H9 (cell line): Measurements from ENCODE around the gene COASY. TPM values are rescaled to one million over a fixed set of nuclear protein-coding genes. Genes with fewer than 3 reads are reported as not detected.

Source experiments
- DNase-seq: peaks from one replicate; pipeline ENCODE4 v3.0.0-alpha.2; 2017
- H2AFZ ChIP-seq: one replicate; pipeline ENCODE4 v1.6.1; 2013; ENCODE audit warnings: mild to moderate bottlenecking, low read length, control low read depth, moderate library complexity
- H2AK5ac ChIP-seq: 2 replicates; pipeline ENCODE4 v1.6.1; 2013; ENCODE audit warnings: low read length, control low read depth, mixed read lengths; ENCODE audit not compliant: insufficient read length
- H2BK120ac ChIP-seq: one replicate; pipeline ENCODE4 v1.6.1; 2013; ENCODE audit warnings: low read depth, mild to moderate bottlenecking, low read length, control low read depth, inconsistent platforms; ENCODE audit not compliant: poor library complexity, severe bottlenecking
- H2BK12ac ChIP-seq: 2 replicates; pipeline ENCODE4 v1.6.1; 2013; ENCODE audit warnings: low read length, control low read depth, mixed read lengths, low read depth; ENCODE audit not compliant: insufficient read length
- H2BK15ac ChIP-seq: 2 replicates; pipeline ENCODE4 v1.6.1; 2013; ENCODE audit warnings: low read depth, low read length, control low read depth
- H2BK20ac ChIP-seq: one replicate; pipeline ENCODE4 v1.6.1; 2013; ENCODE audit warnings: low read depth, mild to moderate bottlenecking, low read length, control low read depth, inconsistent platforms; ENCODE audit not compliant: poor library complexity, severe bottlenecking
- H2BK5ac ChIP-seq: 2 replicates; pipeline ENCODE4 v1.6.1; 2013; ENCODE audit warnings: low read length, control low read depth, mixed read lengths; ENCODE audit not compliant: insufficient read length
- H3K14ac ChIP-seq: 2 replicates; pipeline ENCODE4 v1.6.1; 2013; ENCODE audit warnings: low read length, control low read depth; ENCODE audit not compliant: insufficient read depth
- H3K18ac ChIP-seq: 2 replicates; pipeline ENCODE4 v1.6.1; 2013; ENCODE audit warnings: low read depth, mild to moderate bottlenecking, mixed read lengths, low read length, control low read depth; ENCODE audit not compliant: insufficient read length
- H3K23ac ChIP-seq: 2 replicates; pipeline ENCODE4 v1.6.1; 2013; ENCODE audit warnings: low read length, control low read depth, mixed read lengths, low read depth; ENCODE audit not compliant: insufficient read length
- H3K23me2 ChIP-seq: 2 replicates; pipeline ENCODE4 v1.6.1; 2013; ENCODE audit warnings: low read depth, mild to moderate bottlenecking, mixed read lengths, low read length, control low read depth; ENCODE audit not compliant: insufficient read length, poor library complexity, severe bottlenecking
- H3K27ac ChIP-seq: 2 replicates; pipeline ENCODE4 v1.5.1; 2013; ENCODE audit warnings: low read length, control low read depth, mixed read lengths, low read depth; ENCODE audit not compliant: insufficient read length
- H3K27me3 ChIP-seq: 2 replicates; pipeline ENCODE4 v1.6.1; 2013; ENCODE audit warnings: low read length, control low read depth, inconsistent platforms; ENCODE audit not compliant: insufficient read depth
- H3K4ac ChIP-seq: 2 replicates; pipeline ENCODE4 v1.6.1; 2013; ENCODE audit warnings: low read depth, mild to moderate bottlenecking, control low read depth, inconsistent platforms, low read length, moderate library complexity
- H3K4me1 ChIP-seq: 2 replicates; pipeline ENCODE4 v1.6.1; 2013; ENCODE audit warnings: low read length, control low read depth, inconsistent platforms; ENCODE audit not compliant: insufficient read depth
- H3K4me2 ChIP-seq: 2 replicates; pipeline ENCODE4 v1.6.1; 2013; ENCODE audit warnings: low read length, control low read depth, mixed read lengths; ENCODE audit not compliant: insufficient read length, insufficient read depth
- H3K56ac ChIP-seq: 2 replicates; pipeline ENCODE4 v1.6.1; 2013; ENCODE audit warnings: low read depth, mild to moderate bottlenecking, mixed read lengths, low read length, control low read depth; ENCODE audit not compliant: insufficient read length
- H3K79me1 ChIP-seq: 2 replicates; pipeline ENCODE4 v1.6.1; 2013; ENCODE audit warnings: low read depth, mild to moderate bottlenecking, moderate library complexity, low read length, control low read depth, inconsistent platforms; ENCODE audit not compliant: insufficient read depth, poor library complexity, severe bottlenecking
- H3K79me2 ChIP-seq: 2 replicates; pipeline ENCODE4 v1.6.1; 2013; ENCODE audit warnings: low read length, control low read depth, inconsistent platforms; ENCODE audit not compliant: insufficient read depth
- H3K9ac ChIP-seq: 2 replicates; pipeline ENCODE4 v1.6.1; 2013; ENCODE audit warnings: low read length, control low read depth, mixed read lengths; ENCODE audit not compliant: insufficient read length; ENCODE audit errors: extremely low read depth
- H3K9me3 ChIP-seq: one replicate; pipeline ENCODE4 v1.6.1; 2013; ENCODE audit warnings: low read depth, low read length, inconsistent platforms; ENCODE audit not compliant: control insufficient read depth
- H3T11ph ChIP-seq: one replicate; pipeline ENCODE4 v1.6.1; 2013; ENCODE audit warnings: mild to moderate bottlenecking, low read length, control low read depth, inconsistent platforms
- H4K20me1 ChIP-seq: one replicate; pipeline ENCODE4 v1.6.1; 2013; ENCODE audit not compliant: control insufficient read depth, insufficient read length, insufficient read depth
- H4K5ac ChIP-seq: 2 replicates; pipeline ENCODE4 v1.6.1; 2013; ENCODE audit warnings: low read depth, mild to moderate bottlenecking, mixed read lengths, low read length, control low read depth; ENCODE audit not compliant: insufficient read length
- H4K8ac ChIP-seq: replicated peaks from 2 replicates; pipeline ENCODE4 v1.6.1; 2013; ENCODE audit warnings: low read length, control low read depth, mixed read lengths, low read depth; ENCODE audit not compliant: insufficient read length
- H4K91ac ChIP-seq: 2 replicates; pipeline ENCODE4 v1.6.1; 2013; ENCODE audit warnings: low read depth, mild to moderate bottlenecking, moderate library complexity, mixed read lengths, low read length, control low read depth; ENCODE audit not compliant: insufficient read length
- H3K27ac Mint-ChIP-seq, 3 experiments: 2 replicates in 2 of 3; 3 replicates in 1 of 3; pipeline ENCODE4 v1.8.0; 2020 to 2021; ENCODE audit warnings: mixed read lengths in 3 of 3, mild to moderate bottlenecking in 1 of 3, moderate library complexity in 1 of 3
- H3K27me3 Mint-ChIP-seq: 2 replicates; pipeline ENCODE4 v1.8.0; 2021; ENCODE audit warnings: low read depth, mild to moderate bottlenecking, moderate library complexity, mixed read lengths
- H3K36me3 Mint-ChIP-seq, 3 experiments: 2 replicates in 2 of 3; 3 replicates in 1 of 3; pipeline ENCODE4 v1.8.0; 2020 to 2021; ENCODE audit warnings: low read depth in 3 of 3, mixed read lengths in 3 of 3; ENCODE audit not compliant: insufficient read depth in 1 of 3
- H3K4me1 Mint-ChIP-seq, 2 experiments: 2 replicates each; pipeline ENCODE4 v1.8.0; 2020; ENCODE audit warnings: mixed read lengths in 2 of 2
- H3K4me3 Mint-ChIP-seq, 2 experiments: 2 replicates in 1 of 2; 3 replicates in 1 of 2; pipeline ENCODE4 v1.8.0; 2020 to 2021; ENCODE audit warnings: mild to moderate bottlenecking in 2 of 2, mixed read lengths in 2 of 2, moderate library complexity in 1 of 2
- H3K9me3 Mint-ChIP-seq, 2 experiments: 2 replicates in 1 of 2; 3 replicates in 1 of 2; pipeline ENCODE4 v1.8.0; 2020; ENCODE audit warnings: mild to moderate bottlenecking in 2 of 2, mixed read lengths in 2 of 2, moderate library complexity in 1 of 2
- CTCF ChIP-seq: fragments of 200-600 bp; sonication (generic); conservative IDR thresholded peaks from 3 replicates; pipeline ENCODE4 v1.8.0; 2021; ENCODE audit warnings: antibody characterized with exemption, mild to moderate bottlenecking
- WGBS: extraction: QIAGEN DNeasy Blood & Tissue Kit; methylation state at CpG from one replicate; pipeline ENCODE4 v1.1.7; 2013; ENCODE audit warnings: missing lambda C conversion rate, low lambda C conversion rate, mixed read lengths; ENCODE audit not compliant: insufficient read length; ENCODE audit errors: extremely low coverage; 5-methylcytosine and 5-hydroxymethylcytosine counted together
- total RNA-seq: library from RNA; stranded (reverse); gene quantifications from 2 replicates; pipeline ENCODE4 v1.2.1, GENCODE V29; 2021

Gene COASY
- total RNA-seq, 1 experiment from 2014 or later, result 84.1 TPM

- no peak overlapping the region for H2BK5ac ChIP-seq
- H3K56ac ChIP-seq, result no peak overlapping the region
- H4K91ac ChIP-seq, result no peak overlapping the region
- no peak overlapping the region for H3K23ac ChIP-seq
- no peak overlapping the region for H2BK15ac ChIP-seq
- H3K4me1 ChIP-seq, result no peaks in the 10 kb centered on the region
- H3K9ac ChIP-seq, result no peak overlapping the region
- H3K23me2 ChIP-seq, result peaks cover 14% of the 10 kb centered on the region
- no peak overlapping the region for H3K18ac ChIP-seq
- H4K8ac ChIP-seq, result no peak overlapping the region
- Mint-ChIP-seq H3K9me3 (no peaks in the 10 kb centered on the region), H3K27me3 (no peaks in the 10 kb centered on the region), H3K36me3 (peaks cover 3 to 7% (median 7%) of the 10 kb centered on the region in 3 experiments; a peak in 4 of 7 replicates), H3K4me1 (peaks cover 19 to 31% of the 10 kb centered on the region in 2 experiments), H3K27ac (no peak overlapping the region), H3K4me3 (no peak overlapping the region)
- H3K79me1 ChIP-seq, result peaks cover 4% of the 10 kb centered on the region
- no peak overlapping the region for H2BK12ac ChIP-seq
- H3K4ac ChIP-seq, result no peak overlapping the region
- H3K27ac ChIP-seq, result no peak overlapping the region
- no peaks in the 10 kb centered on the region for H3K9me3 ChIP-seq
- no CpG with 5 or more reads among the region's 6 CpGs for WGBS
- H3K4me2 ChIP-seq, result no peak overlapping the region
- H2AK5ac ChIP-seq, result no peak overlapping the region
- H3K14ac ChIP-seq, result no peak overlapping the region
- no peak for TF ChIP-seq CTCF
- no peak overlapping the region for H2BK20ac ChIP-seq
- H2AFZ ChIP-seq, result no peak overlapping the region
- no peaks in the 10 kb centered on the region for H3K27me3 ChIP-seq
- H3T11ph ChIP-seq, result no peak overlapping the region
- H2BK120ac ChIP-seq, result no peak overlapping the region
- H4K5ac ChIP-seq, result no peak overlapping the region
- H4K20me1 ChIP-seq, result no peaks in the 10 kb centered on the region
- peaks cover 4% of the 10 kb centered on the region; the same call in 1 of the 2 replicates for H3K79me2 ChIP-seq
- DNase-seq, result no peak
Measured at GRCh38 chr17:42559075-42559474, 2.9 kb upstream of the COASY start.
